NCI-H1930 (cell line): ENCODE data around the gene FNDC11.
"Not testable (repeated sequence)": the region's sequence is repeated elsewhere in the genome, so short reads cannot be mapped to it uniquely, and the experiment has no call there.

Source experiments
- DNase-seq, 2 experiments: peaks; one replicate each; lab custom pipeline; 2025; lab: John Stamatoyannopoulos, UW

Gene FNDC11

GRCh38 chr20:63567386-63568169 lies 13.6 kb downstream of the FNDC11 start:
- no peak for DNase-seq

DNA sequence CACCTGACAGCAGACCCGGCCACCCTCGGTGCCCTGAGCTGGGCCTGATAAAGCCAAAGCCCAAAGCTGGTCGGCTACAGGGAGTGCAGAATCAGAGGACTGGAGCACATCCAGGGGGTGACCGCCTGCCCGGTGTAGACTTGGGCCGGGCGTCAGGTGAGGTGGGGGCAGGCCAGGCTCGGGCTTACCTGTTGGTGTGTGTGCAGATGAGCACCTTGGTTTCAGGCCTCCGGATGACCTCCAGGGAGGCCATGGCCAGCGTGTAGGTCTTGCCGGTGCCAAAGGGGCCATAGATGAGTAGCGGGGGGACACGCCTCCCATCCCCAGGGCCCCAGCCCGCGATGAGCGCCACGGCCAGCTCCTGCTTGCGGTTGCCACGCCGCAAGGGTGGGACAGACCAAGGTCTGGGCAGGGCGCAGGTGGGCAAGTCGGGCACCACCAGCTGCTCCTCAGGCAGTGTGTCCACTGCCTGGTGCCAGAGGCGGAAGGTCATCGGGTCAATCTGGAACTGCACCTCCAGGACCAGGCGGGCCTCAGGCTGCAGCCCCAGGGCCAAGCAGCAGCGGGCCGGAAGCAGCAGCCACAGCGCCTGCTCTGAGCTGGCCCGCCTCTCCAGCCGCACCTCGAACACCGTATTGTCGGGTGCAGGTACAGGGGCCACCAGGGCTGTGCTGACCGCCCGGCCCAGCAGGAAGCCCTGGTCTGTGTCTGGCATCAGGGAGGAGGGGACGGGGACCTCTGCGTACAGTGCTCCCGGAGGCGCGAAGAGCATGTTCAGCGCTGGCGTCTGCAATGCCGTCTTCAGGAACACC lies 14.4 kb downstream of the FNDC11 start:
- no peak for DNase-seq

DNA sequence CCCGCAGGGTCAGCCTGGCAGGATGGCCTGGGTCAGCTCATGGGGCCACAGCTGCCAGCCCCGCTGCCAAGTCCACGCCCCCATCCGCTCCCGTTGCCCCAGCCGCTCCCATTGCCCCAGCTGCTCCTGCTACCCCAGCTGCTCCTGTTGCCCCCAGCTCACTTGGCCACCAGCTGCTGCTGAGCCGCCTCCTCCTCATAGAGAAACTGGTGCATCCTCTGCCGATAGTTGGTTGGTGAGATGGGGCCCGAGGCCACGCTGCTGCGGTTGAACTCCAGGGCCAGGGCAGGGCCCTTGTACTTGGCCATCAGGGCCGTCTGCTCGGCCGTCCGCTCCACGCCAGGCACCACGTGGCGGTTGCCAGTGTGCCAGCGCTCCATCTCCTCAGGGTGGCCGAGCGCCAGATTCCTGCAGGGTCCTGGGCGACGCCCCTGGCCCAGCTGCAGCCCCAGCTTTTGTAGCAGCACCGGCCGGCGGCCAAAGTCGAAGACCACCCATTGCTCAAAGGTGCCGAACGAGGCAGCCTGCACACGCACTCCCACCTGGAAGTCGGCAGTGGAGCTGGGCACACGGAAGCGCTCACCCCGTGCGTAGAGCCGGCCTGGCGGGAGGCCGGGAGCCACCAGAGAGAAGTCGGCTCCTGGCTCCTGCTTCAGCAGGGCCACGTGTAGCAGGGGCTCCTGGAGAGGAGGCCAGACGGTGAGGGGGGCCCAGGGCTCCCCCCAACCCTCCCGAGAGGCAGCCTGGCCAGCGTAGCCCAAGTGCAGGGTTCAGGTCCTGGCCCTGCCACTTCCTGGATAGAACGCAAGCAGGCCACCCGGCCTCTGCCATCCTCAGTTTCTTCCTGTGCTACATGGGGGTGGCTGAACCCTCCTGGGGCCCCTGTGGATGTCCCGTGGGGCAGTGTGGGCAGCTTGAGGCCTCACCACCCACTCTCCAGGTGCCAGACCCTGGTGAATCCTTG lies 15.3 kb downstream of the FNDC11 start:
- DNase-seq: no peak

DNA sequence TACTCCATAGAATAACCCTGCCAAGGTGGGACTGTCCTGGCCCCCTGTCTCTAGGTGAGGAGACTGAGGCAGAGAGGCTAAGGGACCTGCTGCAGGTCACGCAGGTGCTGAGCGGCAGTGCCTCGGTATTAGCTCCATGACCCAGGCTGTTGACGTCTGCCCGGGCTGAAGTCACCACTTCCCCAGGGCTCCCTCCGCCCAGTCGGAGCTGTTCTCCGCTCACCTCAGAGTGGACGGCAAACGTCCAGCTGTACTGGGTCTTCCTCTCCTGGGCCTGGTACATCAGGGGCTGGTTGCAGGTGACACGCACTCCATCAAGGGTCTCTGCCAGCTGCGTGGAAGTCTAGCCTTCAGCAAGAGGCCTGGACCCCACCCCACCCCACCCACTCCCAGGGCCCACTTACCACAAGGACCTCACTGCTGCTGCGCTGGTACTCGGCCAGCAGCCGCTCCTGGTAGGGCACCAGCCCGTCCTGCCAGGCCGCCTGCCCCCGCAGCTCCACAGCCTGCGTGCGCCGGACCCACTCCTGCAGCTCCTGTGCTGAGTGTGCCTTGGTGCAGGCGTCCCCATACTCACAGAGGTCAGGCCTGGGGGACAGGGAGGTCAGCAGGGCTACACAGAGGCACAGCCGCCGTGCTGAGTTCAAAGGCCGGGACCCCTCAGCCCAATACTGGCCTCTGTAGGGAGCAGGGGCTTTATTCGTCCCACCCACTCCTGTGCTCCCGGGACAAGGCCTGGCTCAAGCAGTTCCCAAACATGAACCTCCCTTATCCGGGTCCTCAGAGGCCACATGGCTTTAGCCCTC lies 16.5 kb downstream of the FNDC11 start:
- no peak for DNase-seq

DNA sequence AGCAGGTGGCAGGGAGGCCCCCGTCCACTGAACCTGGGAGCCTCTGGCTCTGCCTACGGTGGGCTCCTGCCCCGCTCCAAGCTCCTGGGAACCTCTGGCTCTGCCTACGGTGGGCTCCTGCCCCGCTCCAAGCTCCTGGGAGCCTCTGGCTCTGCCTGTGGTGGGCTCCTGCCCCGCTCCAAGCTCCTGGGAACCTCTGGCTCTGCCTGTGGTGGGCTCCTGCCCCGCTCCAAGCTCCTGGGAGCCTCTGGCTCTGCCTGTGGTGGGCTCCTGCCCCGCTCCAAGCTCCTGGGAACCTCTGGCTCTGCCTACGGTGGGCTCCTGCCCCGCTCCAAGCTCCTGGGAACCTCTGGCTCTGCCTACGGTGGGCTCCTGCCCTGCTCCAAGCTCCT lies 17.1 kb downstream of the FNDC11 start:
- DNase-seq: not testable (repeated sequence)

DNA sequence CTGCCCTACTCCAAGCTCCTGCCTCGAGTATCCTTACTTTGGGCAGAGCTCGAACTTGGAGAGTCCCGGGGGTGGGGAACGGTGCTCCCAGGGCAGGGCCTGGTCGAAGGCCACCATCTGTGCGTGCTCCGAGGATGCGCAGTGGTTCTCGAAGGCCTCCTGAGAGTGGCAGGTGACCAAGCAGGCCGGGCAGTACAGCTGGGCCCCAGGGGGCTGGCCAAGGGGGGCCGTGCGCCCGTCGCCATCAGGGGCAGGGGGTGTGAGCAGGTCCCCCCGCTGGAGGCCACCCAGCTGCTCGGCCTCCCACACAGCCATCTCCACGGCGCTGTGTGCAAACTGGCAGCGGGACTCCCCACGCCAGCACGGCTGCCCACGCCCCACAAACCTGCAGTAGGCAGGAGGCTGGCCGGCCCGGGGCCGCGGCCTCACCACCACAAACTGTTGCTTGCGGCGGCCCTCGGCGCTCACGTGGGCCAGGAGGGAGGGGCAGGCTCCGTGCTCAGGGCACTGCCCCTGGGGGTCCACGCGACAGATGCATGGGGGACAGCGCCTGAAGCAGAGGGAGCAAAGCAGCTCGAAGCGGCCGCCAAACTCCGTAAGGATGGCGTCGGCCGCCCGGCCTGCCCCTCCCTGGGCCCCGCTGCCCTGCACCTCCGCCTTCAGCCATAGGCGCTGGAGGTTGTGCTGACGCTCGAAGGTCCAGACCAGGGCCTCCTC lies 18.3 kb downstream of the FNDC11 start:
- DNase-seq: no peak

DNA sequence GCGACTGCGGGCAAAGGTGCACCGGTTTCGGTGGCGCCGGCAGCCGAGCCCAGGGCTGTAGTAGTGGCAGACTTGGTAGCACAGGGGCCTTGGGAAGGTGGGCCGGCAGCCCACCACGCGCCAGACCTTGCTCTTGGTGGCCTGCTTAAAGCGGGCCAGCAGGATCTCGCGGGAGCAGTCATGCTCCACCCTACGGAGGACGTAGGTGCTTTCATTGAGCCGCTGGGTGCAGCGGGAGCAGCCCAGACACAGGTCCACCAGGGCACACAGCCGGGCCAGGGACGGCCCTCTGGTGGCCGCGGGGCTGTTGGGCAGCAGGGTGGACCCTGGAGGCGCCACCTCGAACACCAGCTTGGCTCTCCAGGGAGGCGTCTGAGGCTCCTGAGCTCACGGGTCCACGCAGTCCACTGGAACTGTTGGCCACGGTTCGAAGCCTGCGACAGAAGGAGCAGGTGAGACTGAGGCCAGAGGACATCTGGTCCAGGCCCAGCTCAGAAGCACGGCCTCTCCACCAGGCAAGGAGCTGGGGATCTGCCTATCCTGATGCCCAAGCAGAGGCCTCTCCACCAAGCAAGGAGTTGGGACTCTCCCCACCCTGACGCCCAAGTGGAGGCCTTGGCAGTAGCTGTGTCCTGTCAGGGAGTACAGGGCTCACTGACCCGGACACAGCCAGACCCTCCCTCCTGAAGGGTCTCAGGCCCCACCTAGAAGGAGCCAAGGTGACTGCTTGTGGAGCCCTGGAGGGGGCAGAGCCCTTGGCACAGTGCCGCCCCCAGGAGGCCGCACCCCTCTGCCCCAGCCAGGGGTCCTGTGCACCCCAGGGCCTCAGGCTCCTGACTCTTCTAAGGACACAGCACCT lies 19.1 kb downstream of the FNDC11 start:
- no peak for DNase-seq

GRCh38 chr20:63573647-63574131 lies 19.7 kb downstream of the FNDC11 start:
- no peak for DNase-seq

DNA sequence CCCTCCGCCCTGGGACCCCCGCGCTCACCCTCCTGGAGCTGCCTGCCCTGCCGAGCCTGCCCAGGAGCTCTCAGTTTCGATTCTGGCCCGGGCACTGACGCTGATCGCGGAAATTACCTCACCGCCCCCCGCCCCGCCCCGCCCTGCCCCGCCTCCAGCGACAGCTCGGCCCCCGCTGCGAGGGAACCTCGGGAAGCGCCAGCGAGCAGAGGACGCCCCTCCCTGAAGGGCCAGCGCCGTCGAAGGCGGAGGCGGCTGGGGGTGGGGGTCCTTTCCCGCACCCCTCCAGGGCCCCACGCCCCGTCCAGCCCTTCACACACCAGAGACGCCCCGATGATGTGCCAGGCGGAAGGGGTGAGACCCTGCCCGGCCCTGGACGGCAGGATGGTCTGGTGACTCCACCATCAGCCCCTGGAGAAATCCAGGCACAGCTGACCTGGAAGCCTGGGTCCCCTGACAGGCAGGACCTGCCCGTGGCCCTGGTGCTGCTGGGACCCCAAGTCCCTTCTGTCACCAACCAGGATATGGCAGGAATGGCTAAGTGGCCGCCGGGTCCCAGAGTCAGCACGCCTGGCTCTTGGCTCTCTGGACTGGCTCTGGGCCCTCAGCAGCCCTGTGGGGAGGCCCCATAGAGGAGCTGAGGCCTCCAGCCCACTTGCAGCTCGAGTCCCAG lies 20.3 kb downstream of the FNDC11 start, which contains the start of gene HELZ2:
TSS of gene HELZ2 (minus strand) at position 84 of the 673 bp plus-strand sequence. CDS start 1,854 bp downstream, outside the sequence.
- peak; percentile 40 to 72 for DNase-seq

GRCh38 chr20:63574829-63575743 lies 21.1 kb downstream of the FNDC11 start:
- no peak for DNase-seq

GRCh38 chr20:63576311-63576710 lies 22.4 kb downstream of the FNDC11 start:
- no peak for DNase-seq

DNA sequence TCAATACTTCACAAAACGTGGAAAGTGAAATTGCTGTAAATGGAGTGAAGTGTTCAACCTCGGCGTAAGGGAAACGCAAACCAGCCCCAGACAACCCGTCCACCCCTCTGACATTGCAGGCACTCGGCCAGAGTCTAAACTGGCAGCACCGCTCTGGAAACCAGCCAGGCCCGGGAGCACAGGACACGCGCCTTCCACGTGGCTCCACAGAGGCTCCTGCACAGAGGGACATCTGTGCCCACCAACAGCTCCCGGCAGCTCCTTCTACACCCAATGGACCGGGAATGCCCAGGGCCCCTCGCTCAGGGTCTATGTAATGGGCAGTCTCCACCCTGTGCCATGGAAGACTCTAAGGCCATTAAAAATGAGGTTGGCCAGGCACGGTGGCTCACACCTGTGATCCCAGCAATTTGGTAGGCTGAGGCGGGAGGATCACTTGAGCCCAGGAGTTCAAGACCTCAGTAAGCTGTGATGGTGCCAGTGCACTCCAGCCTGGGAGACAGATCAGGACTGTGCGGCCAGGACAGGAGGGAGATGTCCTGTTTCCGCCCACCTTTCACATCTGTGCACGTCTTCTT lies 23.4 kb downstream of the FNDC11 start:
- DNase-seq: no peak

- no peak for DNase-seq
These were observed 24.5 kb downstream of the FNDC11 start for GRCh38 chr20:63578224-63579016.

GRCh38 chr20:63579017-63579694 lies 25.2 kb downstream of the FNDC11 start:
- DNase-seq: no peak

DNA sequence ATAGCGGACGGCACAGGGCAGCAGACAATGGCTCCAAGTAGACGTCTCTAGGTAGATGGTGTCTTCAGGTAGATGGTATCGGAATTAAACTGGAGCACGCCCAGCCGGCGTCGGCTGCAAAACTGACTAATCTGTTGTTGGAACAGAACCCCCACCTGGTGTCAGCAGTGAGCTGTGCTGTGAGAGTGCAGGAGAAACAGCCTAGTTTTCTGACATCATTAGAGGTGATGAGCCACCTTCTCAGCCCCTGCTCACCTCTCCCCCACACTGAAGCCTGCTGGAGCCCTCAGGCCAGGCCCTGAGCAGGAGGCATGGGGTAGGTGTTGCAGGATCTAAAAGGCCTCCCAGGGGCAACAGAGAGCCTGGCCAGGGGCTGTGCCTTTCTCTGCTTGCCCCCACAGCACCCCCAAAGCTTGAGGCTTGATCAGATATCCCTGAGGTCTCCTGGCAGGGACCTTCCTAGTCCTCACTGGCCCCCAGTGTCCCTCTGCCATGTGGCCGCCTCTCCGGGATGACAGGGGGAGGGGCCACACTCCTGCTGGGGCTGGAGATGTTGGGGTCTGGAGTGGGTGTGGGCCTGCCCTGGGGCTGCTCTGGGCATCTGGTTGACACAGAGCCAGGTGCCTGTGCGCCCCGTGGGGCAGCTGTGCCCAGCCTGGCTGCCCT lies 27.0 kb downstream of the FNDC11 start:
- peak in 1 of 2 experiments; percentile 32 for DNase-seq
